GM19395 (cell line): ENCODE data around the gene ROBO1.

Source experiments
- ATAC-seq: cut with Tn5 transposase; IDR thresholded peaks from one replicate; pipeline ENCODE4 v1.9.1; 2021; ENCODE audit warnings: mild to moderate bottlenecking, moderate library complexity; ENCODE audit not compliant: unreplicated experiment

Gene ROBO1

DNA sequence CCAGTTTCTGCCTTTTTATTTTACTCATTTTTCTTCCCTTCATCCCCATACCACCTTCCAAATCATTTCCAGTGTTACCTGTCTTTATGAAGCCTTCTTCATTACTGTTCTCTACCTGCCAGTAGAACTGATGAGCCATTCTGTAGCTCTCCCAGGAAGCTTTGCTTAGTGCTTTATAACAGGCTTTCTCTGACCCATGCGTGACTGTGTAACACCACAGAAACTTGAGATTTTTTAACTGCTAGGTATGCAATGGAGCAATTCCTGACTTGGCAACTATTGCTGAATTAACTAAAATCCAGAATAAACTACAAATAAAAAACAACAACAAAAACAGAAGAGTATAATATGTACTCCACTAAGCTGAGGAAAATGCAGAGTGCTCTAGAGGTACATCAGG, 289.2 kb downstream of the ROBO1 start:
- no peak for ATAC-seq

DNA sequence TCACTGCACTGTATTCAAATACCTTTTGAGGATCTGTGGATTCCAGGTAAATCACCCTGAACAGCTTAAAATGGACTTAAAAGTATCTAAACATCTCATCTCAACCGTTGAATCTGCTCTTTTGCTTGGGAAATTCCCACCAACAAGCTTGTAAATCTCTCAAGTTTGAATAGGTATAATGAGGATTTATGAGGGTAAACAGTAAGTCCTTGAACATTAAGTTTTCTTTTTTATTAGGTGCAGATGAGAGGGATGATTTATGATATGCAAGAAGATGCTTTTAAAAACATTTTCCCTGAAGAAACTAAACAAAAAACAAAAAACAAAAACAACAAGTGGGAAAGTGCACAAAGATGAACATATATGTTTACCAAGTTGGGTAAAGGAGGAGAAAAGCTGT, 290.6 kb downstream of the ROBO1 start:
- no peak for ATAC-seq

DNA sequence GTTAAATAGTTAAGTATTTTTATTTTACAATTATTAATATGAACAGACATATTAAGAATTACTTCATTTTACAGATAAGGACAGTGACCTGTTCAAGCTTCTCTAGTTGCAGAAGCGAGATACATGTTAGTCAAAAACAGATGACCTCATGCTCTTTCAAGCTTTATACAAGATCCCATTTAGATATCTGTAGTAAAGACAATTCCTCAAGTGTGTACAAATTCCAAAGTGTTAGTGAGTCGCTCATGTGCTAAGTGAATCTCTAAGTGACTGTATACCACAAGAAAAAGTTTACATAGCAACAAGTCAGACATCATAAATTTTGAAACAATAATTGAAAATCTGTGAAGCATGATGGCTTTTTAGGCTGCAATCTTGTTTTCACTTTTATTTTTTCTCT, 293.8 kb downstream of the ROBO1 start:
- no peak for ATAC-seq

DNA sequence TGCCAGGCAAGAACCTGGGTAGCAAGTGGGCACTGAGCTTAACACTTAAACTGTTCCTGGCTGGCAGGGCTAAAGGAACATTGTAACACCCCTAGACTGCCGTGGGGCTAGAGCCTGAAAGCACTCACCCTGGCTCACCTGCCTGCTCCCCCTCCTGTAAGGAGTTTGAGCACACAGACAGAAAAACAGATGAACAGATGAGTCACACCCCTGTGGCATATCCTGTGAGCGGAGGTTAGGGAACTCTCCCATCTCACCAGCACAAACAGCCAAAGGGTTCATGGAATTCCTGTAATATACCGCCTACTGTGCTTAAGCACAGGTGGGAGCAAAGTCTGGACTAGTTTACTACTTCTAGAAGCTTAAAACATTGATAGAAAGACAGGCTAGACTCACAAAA, 300.1 kb downstream of the ROBO1 start:
- no peak for ATAC-seq

DNA sequence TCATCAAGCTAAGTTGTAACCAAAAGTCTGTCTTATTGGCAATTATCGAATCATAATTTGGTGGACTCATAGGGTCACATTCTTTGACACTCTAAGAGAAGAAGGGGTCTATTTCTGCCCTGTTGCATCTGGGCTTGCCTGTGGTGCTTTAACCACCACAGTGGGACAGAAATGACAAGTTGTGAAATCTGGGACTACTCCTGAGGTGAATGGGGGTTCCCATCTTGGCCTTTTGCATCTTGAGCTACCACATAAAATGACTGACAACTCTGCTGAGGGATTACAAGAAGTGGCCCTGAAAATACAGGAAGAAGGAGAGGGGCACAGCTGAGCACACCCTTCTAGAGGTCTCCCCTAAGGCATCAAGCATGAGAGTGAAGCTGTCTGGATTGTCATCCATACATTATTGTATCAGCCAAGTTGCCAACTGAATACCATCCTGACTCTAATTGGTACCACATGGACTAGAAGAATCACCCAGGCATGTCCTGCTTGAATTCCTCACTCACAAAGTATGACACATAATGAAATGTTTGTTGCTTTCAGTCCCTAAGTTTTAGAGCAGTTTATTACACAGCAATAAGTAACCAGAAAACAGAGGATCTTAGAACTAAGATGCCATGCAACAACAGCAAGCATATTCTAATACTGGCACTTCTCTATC, 306.5 kb downstream of the ROBO1 start:
- no peak for ATAC-seq

DNA sequence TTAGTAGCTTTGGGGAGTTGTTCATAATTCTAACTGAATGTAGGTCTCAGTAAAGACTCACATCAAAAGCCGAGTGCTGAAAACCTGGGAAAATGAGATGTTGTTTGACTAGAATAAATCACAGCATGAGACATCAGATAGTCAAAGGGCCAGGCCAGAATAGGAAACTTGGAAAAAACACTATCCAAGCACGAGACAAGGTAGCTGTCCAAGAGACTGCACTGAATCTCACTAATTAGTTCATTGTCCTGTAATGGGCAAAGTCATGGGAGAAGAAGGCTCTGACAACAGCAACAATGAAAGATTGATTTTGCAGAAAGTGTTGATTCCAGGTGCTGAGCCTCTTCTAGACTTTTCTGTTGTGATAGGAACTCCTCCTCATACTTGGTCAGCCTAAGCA, 314.2 kb downstream of the ROBO1 start:
- no peak for ATAC-seq

DNA sequence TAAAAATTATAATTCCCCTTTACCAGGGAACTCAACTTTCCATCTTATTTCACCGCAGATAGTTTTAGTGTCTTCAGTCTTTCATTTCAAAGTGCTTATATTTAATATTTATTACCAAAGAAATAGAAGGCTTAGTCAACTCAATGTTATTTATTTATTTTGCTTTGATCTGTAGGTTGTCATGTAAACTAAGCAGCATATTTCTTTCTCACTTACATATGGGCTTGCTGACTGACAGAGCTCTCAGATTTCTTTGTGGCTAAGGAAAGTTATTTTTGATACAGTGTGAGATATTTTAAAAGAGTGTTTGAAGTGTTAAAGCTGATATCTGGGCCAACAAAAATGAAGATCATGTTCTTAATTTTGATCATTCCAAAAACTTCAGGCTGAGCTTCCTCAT, 331.4 kb downstream of the ROBO1 start:
- no peak for ATAC-seq

DNA sequence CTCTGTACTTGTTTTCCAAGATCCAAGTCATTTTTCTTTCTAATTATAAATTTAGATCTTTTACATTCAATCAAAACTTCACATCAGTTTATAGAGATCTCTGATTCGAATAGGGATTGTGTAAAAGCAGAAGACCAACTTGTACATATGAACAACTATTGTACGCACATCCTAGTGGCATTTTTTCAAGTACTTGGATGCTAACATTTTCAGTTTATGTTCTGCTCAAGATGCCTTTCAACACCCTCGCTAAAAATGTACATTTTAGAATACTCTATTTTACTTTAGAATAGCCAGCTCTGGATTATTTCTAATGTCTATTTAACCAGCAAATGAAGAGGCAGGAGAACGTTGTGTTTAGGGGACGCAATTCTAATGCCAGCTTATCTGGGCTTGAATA, 340.7 kb downstream of the ROBO1 start:
- ATAC-seq: no peak

DNA sequence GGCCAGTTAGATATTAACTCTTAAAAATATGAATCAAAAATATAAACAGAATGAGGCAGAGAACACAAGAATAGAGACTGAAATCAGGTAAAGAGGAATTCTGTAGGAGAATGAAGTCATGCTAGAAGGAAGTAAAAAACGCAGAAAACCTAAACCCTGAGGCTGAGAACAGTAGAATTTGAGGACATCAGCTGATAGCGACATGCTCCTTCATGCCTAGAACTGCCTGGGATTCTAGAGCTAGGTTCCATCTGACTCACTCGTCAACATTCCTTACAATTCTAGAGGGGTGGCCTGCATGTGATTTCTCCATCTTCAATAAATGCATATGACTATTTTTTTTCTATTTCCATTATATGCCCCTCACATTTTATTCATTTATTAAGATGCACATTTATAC, 343.0 kb downstream of the ROBO1 start:
- ATAC-seq: no peak

DNA sequence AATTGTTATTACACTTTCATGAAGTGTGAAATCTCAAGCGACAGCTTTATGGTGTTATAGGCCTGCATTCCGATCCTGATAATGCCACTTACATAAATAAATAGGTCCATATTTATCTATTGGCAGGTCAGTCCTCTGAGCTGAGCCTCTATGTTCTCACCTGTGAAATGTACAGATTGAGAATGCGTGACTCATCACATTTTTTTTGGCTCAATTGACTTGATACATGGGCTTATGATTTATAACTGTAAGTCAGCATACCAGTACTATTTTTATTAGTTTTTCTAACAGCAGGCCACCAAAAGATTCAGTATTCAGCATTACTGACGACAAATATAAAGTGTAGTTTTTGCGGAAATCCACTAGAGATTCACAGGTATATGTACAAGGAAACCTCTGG, 344.4 kb downstream of the ROBO1 start:
- no peak for ATAC-seq

DNA sequence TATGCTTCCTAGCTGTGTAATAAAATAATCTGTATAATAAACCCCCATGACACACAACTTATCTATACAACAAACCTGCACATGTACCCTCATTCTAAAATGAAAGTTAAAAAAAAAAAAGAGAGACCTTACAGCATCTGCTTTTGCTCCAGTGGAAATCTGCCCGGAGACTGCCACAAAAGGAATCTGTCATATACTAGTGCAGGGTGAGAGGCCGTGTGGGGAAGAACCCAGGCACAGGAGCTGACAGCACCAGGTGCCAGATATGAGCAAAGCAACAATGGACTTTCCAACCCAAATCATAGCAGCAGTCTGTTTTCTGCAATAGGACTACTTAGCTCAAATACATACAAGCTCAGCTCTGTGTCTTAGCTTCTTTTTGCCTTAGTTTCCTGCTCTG, 346.5 kb downstream of the ROBO1 start:
- ATAC-seq: no peak

DNA sequence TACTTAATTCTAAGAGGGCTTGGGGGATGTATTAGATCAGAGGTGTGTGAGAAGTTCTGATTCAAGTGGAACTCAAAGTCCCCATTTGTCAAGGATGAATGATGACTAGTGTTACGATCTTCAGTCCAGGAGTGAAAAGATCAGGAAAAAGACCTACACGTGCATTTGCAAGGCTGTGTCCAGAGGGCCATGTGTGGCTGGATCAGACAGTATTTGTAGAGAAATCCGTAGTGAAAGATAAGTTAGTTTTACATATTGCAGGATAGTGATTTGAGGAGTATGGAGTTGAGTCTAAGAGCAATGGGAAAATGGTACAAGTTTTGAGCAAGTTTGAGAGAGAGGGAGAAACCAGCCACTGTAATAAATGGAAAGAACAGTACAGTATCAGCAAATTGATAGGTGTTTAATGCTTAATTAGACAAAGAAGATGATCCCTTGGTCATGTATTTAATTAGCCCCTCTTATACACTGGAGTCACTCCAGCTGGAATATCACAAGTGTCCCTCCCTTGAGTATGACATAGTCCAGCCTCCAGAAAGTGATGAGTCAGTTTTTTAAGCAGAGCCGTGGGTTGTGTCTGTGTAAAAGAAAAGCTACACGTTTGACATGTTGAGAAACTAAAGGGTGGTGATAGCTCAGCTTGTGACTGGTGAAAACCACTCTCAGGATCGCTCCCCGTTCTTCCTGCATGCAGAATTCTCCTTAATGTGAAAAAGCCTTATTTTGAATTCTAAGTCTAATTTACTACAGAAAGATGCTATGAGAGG, 348.8 kb downstream of the ROBO1 start:
- ATAC-seq: no peak

DNA sequence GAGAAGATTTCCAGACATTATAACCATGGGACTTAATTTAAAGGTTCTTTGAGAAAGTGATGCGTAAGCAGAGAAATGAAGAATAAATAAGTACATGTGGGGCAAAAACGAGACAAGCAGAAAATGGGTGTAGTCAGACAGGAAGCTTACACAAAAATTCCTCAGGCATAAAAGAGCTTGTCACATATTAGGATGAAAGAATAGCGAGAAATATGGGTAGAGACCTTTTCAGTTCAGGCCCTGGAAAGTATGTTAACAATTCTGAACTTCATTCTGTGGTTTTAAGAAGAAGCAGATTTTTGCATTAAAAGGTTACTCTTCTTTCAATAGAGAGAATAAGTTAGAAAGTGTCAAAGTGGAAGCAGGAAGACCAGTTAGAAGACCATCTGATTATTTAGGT, 352.4 kb downstream of the ROBO1 start:
- no peak for ATAC-seq

DNA sequence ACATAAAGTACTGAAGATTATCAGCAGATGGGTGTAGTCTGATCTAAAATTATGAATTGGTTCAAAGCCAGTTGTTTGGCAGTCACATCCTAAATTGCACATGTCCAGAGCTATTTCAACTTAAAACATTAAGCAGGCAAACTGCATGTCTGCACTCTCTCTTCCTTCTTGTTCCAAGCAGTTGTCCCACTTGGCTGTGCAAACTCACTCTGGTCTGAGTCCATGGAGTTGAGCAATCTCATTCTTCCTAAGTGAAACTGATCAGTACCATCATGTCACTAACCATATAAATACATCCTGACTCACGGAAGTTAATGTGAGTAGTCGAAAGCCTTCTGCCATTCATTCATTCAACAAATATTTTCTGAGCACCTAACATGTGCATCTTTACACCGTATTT, 353.0 kb downstream of the ROBO1 start:
- no peak for ATAC-seq

DNA sequence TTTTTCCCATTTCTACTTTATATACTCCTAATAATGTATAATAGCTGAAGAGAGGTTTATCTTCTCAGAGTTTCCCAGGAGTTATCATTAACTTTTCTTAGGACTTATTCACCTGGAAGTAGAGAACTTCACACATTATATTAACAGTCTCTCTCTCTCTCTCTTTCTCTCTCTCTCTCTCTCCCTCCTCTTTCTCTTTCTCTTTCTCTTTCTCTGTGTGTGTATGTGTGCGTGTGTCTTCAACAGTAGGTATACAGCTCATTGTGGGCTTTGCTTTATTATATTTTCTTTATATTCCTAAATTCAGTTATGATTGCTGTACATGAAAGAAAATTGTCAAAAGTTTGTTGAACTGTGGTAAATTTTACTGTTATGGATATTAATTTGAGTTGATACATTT, 353.8 kb downstream of the ROBO1 start:
- no peak for ATAC-seq

DNA sequence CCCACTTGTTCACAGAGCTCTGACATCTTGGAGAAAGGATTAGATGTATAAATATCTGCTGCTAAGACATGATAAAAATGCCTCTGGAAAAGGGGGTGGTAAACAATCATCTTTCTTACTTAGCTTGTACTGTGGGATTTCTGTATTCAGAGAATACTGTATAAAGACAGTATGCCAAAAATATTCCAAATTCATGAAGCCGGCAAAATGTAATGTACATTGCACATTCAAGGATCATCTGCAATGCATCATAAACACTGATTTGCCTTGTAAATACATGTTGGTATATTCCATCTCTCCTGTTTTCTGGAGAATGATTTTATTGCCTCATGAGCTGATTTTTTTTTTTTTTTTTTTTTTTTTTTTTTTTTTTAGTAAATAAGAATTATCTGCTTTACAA, 355.3 kb downstream of the ROBO1 start:
- no peak for ATAC-seq

DNA sequence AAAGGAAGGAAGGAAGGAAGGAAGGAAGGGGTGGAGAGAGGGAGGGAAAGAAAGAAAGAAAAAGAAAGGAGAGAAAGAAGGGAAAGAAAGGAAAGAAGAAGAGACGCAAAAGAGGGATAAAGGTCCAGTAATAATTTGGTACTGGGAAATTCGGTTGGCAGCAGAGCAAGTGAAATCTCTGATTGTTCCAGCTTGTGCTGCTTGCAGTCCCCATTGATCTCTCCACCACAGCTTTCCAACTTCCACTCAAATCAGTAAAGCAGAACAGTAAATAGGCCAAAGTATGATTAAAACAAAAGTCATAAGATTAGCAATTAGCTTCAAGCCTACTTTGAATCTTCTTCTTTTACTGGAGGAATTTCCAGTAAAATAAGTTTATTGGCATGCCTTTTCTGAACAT, 357.2 kb downstream of the ROBO1 start:
- ATAC-seq: no peak

DNA sequence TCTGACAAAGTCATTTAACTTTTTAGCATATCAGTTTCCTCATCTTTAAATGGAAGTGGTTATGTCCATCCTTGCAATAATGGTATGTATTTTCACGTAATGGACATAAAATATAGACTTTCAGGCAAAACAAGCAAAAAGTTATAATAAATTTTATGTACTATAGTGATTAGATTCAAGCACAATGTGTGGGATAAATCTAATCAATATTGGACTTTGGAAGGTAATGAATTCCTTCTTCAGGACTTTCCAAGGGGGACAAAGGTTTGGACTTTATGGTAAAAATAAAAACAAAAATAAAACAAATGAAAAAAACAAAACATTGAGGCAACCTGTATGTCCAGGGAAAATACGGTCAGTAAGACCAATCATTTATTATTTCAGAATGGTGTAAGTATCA, 357.7 kb downstream of the ROBO1 start:
- no peak for ATAC-seq

DNA sequence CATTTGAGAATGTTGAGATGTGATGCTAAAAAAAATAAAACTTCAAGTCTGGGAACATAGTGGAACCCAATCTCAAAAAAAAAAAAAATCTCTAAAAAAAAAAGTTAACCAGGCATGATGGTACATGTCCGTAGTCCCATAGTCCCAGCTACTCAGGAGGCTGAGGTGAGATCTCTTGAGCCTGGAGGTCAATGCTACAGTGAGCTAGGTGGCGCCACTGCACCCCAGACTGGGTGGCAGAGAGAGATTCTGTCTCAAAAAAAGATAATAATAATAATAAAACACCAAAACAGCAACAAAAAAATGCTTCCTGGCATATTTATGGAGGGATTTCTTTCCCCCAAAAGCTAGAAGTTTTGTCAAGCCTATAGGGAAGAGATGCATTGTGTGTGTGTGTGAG, 361.6 kb downstream of the ROBO1 start:
- ATAC-seq: no peak

DNA sequence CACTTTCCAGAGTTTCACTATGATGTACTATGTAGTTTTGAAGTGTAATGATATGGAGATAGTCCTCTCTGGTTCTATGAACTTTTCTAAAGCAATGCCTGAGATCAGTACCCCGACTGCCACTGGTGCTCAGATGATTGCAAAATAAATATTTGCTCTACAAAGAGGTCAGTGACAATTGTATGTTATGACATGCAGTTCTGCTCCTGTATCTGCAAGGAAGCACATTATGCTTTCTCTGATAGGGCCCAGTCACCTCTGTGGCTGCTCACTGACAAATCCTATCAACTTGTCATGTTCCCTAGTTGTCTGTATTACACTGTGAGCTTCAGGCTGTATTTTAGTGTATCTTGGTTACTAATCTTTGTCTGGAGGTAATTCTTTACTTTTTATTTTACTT, 362.6 kb downstream of the ROBO1 start:
- no peak for ATAC-seq

DNA sequence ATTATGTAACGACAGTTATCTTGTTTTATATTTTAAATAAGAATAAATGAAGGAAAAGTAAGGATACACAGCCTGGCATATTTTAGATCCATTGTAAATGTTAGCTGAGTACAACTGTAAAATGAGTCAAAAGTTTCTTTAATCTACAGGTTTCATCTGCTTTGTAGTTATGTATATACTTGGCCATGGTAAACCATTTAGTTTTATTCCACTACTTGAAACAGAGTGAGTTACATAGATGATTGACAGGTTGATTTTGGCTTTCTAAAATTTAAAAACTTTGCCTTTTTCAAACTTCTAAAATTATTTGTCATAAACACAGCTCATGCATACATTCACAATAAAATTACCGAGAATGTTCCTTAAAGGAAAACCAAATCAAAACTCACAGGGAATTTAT, 371.2 kb downstream of the ROBO1 start:
- ATAC-seq: no peak

DNA sequence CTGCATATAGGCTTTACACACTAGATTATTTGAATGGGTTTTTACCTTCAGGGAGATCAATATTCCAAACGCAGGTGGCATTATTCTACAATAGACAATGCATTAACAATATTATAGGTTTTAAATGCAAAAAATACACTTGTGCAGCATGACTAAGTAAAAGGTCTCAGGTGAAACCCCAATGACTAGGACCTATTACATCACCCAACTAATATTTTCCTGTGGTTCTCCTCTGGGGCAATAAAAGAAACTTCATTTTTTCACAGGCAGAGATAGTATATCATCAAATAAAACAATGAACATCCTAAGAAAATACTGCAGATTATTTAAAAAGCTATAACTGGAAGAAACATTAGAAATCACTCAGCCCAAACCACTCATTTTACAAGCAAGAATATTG, 375.3 kb downstream of the ROBO1 start:
- no peak for ATAC-seq

DNA sequence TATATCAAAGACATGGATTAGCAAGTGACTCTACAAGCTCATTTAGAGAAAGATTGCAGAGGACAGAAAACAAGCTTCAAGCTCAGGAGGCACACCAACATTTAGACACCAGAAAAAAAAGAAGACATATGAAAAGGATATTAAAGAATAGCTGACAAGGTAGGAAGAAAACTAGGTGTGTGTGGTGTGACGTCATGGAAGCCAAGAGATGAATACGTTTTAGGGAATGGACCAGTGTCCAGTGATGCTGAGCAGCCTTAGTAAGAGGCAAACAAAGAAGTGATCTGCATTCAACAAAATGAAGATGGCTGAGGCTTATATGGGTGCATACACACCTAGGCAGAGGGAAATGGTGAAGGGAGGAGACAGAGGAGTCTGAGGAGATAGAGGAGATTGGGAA, 377.4 kb downstream of the ROBO1 start:
- no peak for ATAC-seq
